Mucosa of descending colon (tissue), 3 donors: ENCODE data around the gene PDGFB. TPM values are rescaled to one million over a fixed set of nuclear protein-coding genes. Genes with fewer than 3 reads are reported as not detected.

Experiments
- ATAC-seq: fragments of 200-7000 bp; cut with Tn5 transposase; one replicate; pipeline ENCODE4 v1.9.1; 2020; ENCODE audit warnings: mild to moderate bottlenecking, moderate library complexity
- DNase-seq, 3 donors: peaks; one replicate each; pipeline ENCODE4 v3.0.0-alpha.2; 2020
- H3K36me3 ChIP-seq: fragments of 200-600 bp; one replicate; pipeline ENCODE4 v1.8.0; 2021; ENCODE audit warnings: low read depth, mild to moderate bottlenecking
- H3K4me1 ChIP-seq: fragments of 200-600 bp; one replicate; pipeline ENCODE4 v1.8.0; 2021; ENCODE audit warnings: low read depth, mild to moderate bottlenecking
- H3K4me3 ChIP-seq: fragments of 200-600 bp; one replicate; pipeline ENCODE4 v1.8.0; 2021; ENCODE audit warnings: mild to moderate bottlenecking
- H3K9me3 ChIP-seq: fragments of 200-600 bp; one replicate; pipeline ENCODE4 v1.8.0; 2021; ENCODE audit warnings: mild to moderate bottlenecking
- CTCF ChIP-seq: fragments of 200-600 bp; IDR thresholded peaks from one replicate; pipeline ENCODE4 v1.8.0; 2022; ENCODE audit warnings: antibody characterized with exemption, mild to moderate bottlenecking
- intact Hi-C, 2 donors: fragments of 100-400 bp; cut with DNase I in 1 of 2; cut with micrococcal nuclease in 1 of 2; formaldehyde crosslinking; loops; one replicate each; pipeline versions ENCODE4 v1.11.0 to v1.11.1; 2022; cut with DNase I, micrococcal nuclease
- total RNA-seq, 3 donors: library from RNA; stranded (reverse); fragmentation: NEBNext Ultra II Directional in 2 of 3; extraction: Animal tissue kit (Norgen Biotek cat#: 25700) in 2 of 3; gene quantifications; one replicate each; pipeline versions ENCODE4 v1.2.1 to v1.2.4, GENCODE V29; 2021 to 2023
- donor health status: DM: no; HTN: no; CAD: no; lungs with moderate emphysema.
- donor health status: DM: no; HTN: no; CAD: no.
- donor health status: DM: no; HTN: yes; CAD: no.

The PDGFB gene
- total RNA-seq, 3 donors from 2014 or later = 1.8 to 16.6 (median 5.4) TPM

- H3K9me3 ChIP-seq = no peaks in the 10 kb centered on the region
- ATAC-seq (no peak), DNase-seq (no peak)
- intact Hi-C loops = no loop called here
- H3K36me3 ChIP-seq = no peaks in the 10 kb centered on the region
- H3K4me1 ChIP-seq = no peaks in the 10 kb centered on the region
- no peak overlapping the region for H3K4me3 ChIP-seq
- no peak for TF ChIP-seq CTCF
These were observed 15.0 kb downstream of the PDGFB start for GRCh38 chr22:39229688-39230260.

- intact Hi-C loops = no loop called here
- no peak for ATAC-seq
- no peak for TF ChIP-seq CTCF
- no peaks in the 10 kb centered on the region for H3K4me1 ChIP-seq
- no peaks in the 10 kb centered on the region for H3K9me3 ChIP-seq
- DNase-seq = no peak
- H3K36me3 ChIP-seq = no peaks in the 10 kb centered on the region
- no peak overlapping the region for H3K4me3 ChIP-seq
These were observed 15.7 kb downstream of the PDGFB start for GRCh38 chr22:39229075-39229474.

GRCh38 chr22:39227542-39228272 lies 17.1 kb downstream of the PDGFB start:
- intact Hi-C loops = no loop called here
- ATAC-seq (no peak), DNase-seq (no peak)
- H3K36me3 ChIP-seq = no peaks in the 10 kb centered on the region
- no peak for TF ChIP-seq CTCF
- H3K4me1 ChIP-seq = no peaks in the 10 kb centered on the region
- no peak overlapping the region for H3K4me3 ChIP-seq
- no peaks in the 10 kb centered on the region for H3K9me3 ChIP-seq

- Histone ChIP-seq H3K4me1 (no peaks in the 10 kb centered on the region), H3K36me3 (no peaks in the 10 kb centered on the region), H3K9me3 (no peaks in the 10 kb centered on the region), H3K4me3 (no peak overlapping the region)
- ATAC-seq (no peak), DNase-seq (no peak)
- intact Hi-C loops = no loop called here
- TF ChIP-seq CTCF = no peak
These were observed 18.4 kb downstream of the PDGFB start for GRCh38 chr22:39226353-39226752.

- no peak for ATAC-seq
- TF ChIP-seq CTCF = no peak
- no peaks in the 10 kb centered on the region for H3K36me3 ChIP-seq
- H3K9me3 ChIP-seq = no peaks in the 10 kb centered on the region
- no peak overlapping the region for H3K4me3 ChIP-seq
- no peaks in the 10 kb centered on the region for H3K4me1 ChIP-seq
- intact Hi-C loops = no loop called here
- no peak for DNase-seq
These were observed 19.2 kb downstream of the PDGFB start for GRCh38 chr22:39225591-39225990.
